Osteocyte (in vitro differentiated cells): ENCODE results near the gene TOGARAM2. TPM values are rescaled to one million over a fixed set of nuclear protein-coding genes. Genes with fewer than 3 reads are reported as not detected.
A peak's percentile ranks its signal among the peaks of the same experiment; 100 is the strongest.

Experiments
- DNase-seq: peaks from one replicate; pipeline ENCODE4 v3.0.0; 2021; ENCODE audit warnings: mixed read lengths; ENCODE audit not compliant: unreplicated experiment; ENCODE audit errors: extremely low spot score
- H3K27ac Mint-ChIP-seq: one replicate; pipeline ENCODE4 v1.8.0; 2021; ENCODE audit warnings: mild to moderate bottlenecking, mixed read lengths; ENCODE audit not compliant: unreplicated experiment
- H3K27me3 Mint-ChIP-seq: one replicate; pipeline ENCODE4 v1.8.0; 2021; ENCODE audit warnings: mixed read lengths; ENCODE audit not compliant: unreplicated experiment
- H3K36me3 Mint-ChIP-seq: one replicate; pipeline ENCODE4 v1.8.0; 2021; ENCODE audit warnings: mixed read lengths; ENCODE audit not compliant: unreplicated experiment
- H3K4me1 Mint-ChIP-seq: one replicate; pipeline ENCODE4 v1.8.0; 2021; ENCODE audit warnings: mixed read lengths; ENCODE audit not compliant: unreplicated experiment
- H3K4me3 Mint-ChIP-seq: one replicate; pipeline ENCODE4 v1.8.0; 2021; ENCODE audit warnings: mild to moderate bottlenecking, moderate library complexity, mixed read lengths; ENCODE audit not compliant: unreplicated experiment
- H3K9me3 Mint-ChIP-seq: one replicate; pipeline ENCODE4 v1.8.0; 2021; ENCODE audit warnings: mixed read lengths; ENCODE audit not compliant: unreplicated experiment
- CTCF ChIP-seq: fragments of 200-600 bp; sonication (generic); IDR thresholded peaks from 2 replicates; pipeline ENCODE4 v1.5.0; 2021; ENCODE audit warnings: antibody characterized with exemption, mild to moderate bottlenecking, moderate library complexity
- total RNA-seq: library from RNA; stranded (reverse); gene quantifications from 2 replicates; pipeline ENCODE4 v1.2.1, GENCODE V29; 2021

Gene TOGARAM2
- total RNA-seq, 1 donor from 2014 or later, result not detected

- peak; percentile 71 for DNase-seq
- H3K36me3 Mint-ChIP-seq, result no peaks in the 10 kb centered on the region
- H3K9me3 Mint-ChIP-seq, result no peaks in the 10 kb centered on the region
- no peak overlapping the region for H3K4me3 Mint-ChIP-seq
- no peaks in the 10 kb centered on the region for H3K27me3 Mint-ChIP-seq
- no peak for TF ChIP-seq CTCF
- no peak overlapping the region for H3K27ac Mint-ChIP-seq
- no peaks in the 10 kb centered on the region for H3K4me1 Mint-ChIP-seq
Observed at GRCh38 chr2:29068513-29068912, 87.4 kb downstream of the TOGARAM2 start.

GRCh38 chr2:29070526-29070925 lies 89.4 kb downstream of the TOGARAM2 start:
- Mint-ChIP-seq H3K4me1 (no peaks in the 10 kb centered on the region), H3K27me3 (peaks cover 3% of the 10 kb centered on the region), H3K27ac (no peak overlapping the region), H3K9me3 (no peaks in the 10 kb centered on the region), H3K4me3 (no peak overlapping the region), H3K36me3 (no peaks in the 10 kb centered on the region)
- DNase-seq, result peak; percentile 79
- no peak for TF ChIP-seq CTCF

GRCh38 chr2:29071032-29071975 lies 90.2 kb downstream of the TOGARAM2 start:
- H3K9me3 Mint-ChIP-seq, result no peaks in the 10 kb centered on the region
- peak; percentile 70 for DNase-seq
- peaks cover 6% of the 10 kb centered on the region for H3K27me3 Mint-ChIP-seq
- TF ChIP-seq CTCF, result no peak
- no peaks in the 10 kb centered on the region for H3K36me3 Mint-ChIP-seq
- H3K4me3 Mint-ChIP-seq, result no peak overlapping the region
- no peaks in the 10 kb centered on the region for H3K4me1 Mint-ChIP-seq
- no peak overlapping the region for H3K27ac Mint-ChIP-seq

GRCh38 chr2:29072251-29072650 lies 91.2 kb downstream of the TOGARAM2 start:
- Mint-ChIP-seq H3K27ac (no peak overlapping the region), H3K27me3 (peaks cover 10% of the 10 kb centered on the region), H3K9me3 (no peaks in the 10 kb centered on the region), H3K4me1 (no peaks in the 10 kb centered on the region), H3K36me3 (no peaks in the 10 kb centered on the region), H3K4me3 (no peak overlapping the region)
- TF ChIP-seq CTCF, result no peak
- no peak for DNase-seq

GRCh38 chr2:29072971-29073725 lies 92.0 kb downstream of the TOGARAM2 start:
- H3K36me3 Mint-ChIP-seq, result no peaks in the 10 kb centered on the region
- no peak for DNase-seq
- H3K4me1 Mint-ChIP-seq, result no peaks in the 10 kb centered on the region
- H3K27me3 Mint-ChIP-seq, result peaks cover 10% of the 10 kb centered on the region
- no peaks in the 10 kb centered on the region for H3K9me3 Mint-ChIP-seq
- no peak overlapping the region for H3K27ac Mint-ChIP-seq
- H3K4me3 Mint-ChIP-seq, result no peak overlapping the region
- no peak for TF ChIP-seq CTCF
